DMS79 treated with DMSO at 0.1 percent for 48 hours (cell line): ENCODE measurements around the gene ARID1B.

Source experiments
- DNase-seq: peaks from one replicate; lab custom pipeline; 2025; lab: John Stamatoyannopoulos, UW

The ARID1B gene

DNA sequence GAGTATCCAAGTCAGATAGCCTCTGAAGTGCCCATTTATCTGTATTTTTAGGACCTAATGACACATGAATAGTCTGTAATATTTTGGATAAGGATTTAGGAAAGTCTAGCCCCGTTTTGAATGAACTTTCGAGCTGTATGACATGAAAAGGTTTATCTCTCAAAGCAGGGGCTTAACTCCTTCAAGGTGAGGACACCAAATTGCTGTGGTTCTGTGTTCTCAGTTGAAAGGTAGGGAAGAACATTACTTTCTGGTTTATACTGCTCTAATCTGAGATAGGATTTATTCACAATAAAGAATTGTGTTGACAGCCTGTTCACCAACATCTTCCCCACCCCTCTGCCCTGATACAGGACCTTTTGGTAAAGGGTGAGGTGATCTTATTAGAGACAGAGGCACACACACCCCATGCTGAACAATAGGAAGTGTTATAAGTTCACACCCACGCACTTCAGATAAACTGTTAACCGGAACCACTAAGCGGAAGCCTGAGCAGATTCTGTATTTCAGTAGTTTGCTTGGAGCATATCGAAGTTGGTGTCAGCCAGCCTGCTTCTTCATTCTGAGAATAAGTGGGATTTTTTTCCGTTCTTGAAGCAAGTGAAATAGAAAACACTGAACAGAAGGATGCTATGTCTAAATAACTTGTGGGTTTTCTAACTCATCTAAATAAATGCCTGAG lies 322.9 kb downstream of the ARID1B start:
- DNase-seq = no peak

DNA sequence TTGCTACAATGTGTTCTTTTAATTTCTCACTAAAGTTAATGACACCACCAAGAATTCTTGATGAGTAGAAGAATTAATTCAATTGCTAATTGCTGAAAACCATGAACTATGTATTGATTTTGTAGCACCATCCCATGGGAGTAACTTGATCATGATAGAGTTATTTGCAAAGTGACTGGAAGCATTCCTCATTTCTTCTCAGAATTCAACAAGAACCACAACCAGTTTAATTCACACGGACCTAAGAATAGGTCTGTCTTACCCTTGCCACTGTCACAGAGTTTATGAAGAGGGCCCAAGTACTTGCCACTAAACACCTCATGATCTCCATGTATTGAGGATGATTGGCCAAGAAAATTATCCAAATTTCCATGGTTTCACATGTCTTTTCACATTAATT lies 324.0 kb downstream of the ARID1B start:
- no peak for DNase-seq

- no peak for DNase-seq
Measured at GRCh38 chr6:157104803-157105202, 327.6 kb downstream of the ARID1B start.

DNA sequence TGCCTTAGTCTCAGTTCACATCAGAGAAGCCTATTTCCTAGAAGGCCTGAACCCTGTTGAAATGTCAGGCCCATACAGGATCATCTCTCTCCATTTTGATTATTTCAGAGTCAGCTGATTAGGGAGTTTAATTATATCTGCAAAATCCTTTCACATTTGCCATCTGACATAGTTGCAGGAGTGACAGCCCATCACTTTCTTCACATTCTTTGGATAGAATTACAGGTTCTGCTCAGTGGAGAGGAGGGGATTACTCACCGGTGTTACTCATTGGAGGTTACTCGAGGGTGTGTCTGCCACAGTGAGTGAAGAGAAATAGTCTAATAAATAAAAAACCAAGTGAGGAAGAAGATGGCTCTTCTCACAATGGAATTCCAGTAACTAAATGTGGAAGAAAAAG lies 329.3 kb downstream of the ARID1B start:
- DNase-seq = no peak

DNA sequence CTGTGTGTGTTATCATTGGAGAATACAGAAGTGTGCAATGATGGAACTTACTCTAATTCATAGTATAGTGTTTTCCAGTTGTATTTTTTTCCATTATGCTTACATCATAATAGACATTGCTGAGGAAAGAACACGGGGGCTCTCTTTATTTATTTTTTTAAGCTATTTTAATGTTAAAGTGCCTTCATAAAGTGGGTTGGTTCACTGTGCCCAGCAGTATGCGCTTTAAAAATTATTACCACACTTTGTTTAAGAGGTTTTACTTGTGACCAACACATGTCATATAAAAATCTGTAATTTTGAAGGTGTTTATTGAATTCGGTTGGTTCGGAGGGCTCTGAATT lies 330.4 kb downstream of the ARID1B start:
- no peak for DNase-seq

- no peak for DNase-seq
Measured at GRCh38 chr6:157107915-157108651, 330.9 kb downstream of the ARID1B start.

GRCh38 chr6:157108923-157109322 lies 331.7 kb downstream of the ARID1B start:
- no peak for DNase-seq

DNA sequence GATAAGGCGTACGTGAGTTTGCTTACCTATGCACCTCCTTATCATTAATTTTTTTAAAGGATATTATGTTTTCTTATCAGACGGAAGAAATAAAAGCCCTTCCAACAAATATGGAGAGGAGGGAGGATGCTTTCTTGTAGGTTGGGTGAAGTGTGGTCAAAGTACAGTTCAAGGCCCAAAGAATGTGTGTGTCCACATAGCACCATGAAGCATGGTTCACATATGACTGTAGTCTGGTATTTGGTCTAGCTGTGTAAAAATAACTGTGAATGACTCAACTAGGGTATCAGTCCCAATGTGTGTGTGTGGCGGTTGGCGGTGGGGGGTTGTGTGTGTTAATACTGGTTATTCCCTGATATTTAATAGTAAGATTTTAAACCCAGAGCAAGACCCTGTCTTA lies 333.4 kb downstream of the ARID1B start:
- no peak for DNase-seq

GRCh38 chr6:157113389-157113788 lies 336.2 kb downstream of the ARID1B start:
- DNase-seq = no peak

DNA sequence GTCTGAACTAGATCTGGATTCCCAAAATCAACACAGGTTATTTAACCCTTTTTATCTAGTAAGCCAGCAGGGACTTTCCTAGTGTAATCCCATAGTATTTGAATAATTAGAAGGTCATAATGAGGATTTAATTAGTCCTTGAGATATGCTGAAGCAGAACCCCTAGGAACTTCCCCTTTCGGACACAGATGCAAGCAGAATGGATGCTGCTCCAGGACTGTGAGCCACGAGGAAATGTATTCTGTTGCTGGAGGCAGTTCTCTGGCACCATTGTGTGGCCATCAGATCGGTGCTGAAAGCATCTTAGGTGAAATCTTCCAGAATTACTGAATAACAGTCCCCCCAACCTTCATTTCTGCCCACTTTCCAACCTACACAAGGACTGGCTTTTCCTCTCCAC lies 339.2 kb downstream of the ARID1B start:
- no peak for DNase-seq

DNA sequence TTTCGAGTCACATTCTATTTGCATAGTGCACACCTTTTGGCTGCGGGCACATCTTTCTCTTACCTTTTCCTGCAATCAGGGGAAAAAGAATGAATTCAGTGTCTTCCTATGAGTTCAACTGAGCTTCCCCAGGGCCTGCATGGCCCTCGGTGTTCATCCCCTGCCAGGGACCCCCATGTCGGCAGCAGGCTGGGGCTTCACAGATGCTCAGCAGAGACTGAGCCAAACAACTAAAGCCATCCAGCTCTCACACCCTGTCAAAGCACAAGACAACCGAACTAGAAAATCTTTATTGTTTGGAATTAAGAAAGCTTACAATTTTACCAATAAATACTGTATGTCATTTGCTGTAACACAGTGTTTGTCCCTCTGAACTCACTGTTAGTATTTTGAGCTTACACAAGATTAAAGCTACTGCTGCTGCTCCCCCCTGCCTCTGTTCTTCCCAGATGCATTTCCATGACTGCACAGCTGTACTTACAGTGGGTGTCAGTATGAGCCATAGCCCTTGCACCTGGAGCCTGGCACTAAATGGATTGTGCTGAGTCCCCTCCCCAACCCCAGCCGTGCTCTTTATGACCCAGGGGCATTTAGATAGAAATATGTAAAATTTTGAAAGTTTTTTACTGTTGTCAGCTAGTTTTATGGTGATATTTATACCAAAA lies 340.4 kb downstream of the ARID1B start:
- DNase-seq = no peak

- DNase-seq = no peak
Measured at GRCh38 chr6:157119502-157120027, 342.4 kb downstream of the ARID1B start.

DNA sequence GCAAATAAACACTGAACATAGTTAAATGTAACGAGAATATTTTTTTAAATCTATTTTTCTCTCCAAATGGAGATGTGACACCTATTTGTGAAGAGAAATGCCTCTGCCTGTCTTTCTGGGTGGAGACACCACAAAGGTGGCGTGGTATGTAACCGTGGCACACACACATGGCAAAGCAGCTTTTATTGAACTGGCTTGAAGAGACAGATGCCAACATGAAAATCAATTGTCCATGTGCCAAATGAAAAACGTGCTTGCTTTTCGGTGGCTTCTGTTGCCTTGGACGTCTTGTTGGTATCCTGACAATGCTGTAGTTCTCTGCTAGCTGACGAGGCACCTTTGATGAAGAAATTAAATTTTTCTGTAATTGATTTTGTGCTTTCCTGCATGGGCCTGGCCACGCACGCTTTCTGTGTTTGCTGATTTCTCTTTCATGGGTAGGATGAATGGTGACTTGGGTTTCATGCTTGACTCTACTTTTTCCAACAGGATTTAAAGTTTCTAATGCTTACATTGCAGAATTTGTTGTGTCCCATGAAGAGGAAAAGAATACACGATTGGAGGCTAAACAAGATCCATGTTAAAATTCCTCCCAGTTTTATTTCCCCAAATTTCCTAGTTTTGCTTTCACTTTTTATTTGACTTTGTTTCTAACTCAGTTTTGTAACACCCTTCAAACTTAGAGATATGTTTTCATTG lies 343.5 kb downstream of the ARID1B start:
- no peak for DNase-seq

GRCh38 chr6:157121897-157122296 lies 344.7 kb downstream of the ARID1B start:
- no peak for DNase-seq

DNA sequence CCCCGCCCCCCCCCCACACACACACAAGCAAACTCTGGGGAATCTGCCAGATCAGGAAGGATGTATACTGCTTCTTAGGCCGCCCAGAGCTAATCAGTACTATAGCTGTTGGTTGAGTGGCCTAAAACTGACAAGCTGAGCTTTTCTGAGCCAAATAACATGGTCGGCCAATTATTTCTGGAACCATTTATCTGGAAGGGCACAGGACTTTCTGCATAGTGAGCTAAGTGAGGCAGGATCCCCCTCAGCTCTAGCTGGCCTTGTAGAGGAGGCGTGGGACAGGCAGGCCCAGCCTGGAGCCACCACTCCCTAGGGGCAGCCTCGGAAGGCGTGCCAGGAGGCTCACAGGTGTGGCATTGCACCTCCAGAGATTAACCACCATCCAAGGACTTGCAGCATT lies 346.1 kb downstream of the ARID1B start:
- no peak for DNase-seq

- DNase-seq = no peak
Measured at GRCh38 chr6:157124485-157125254, 347.5 kb downstream of the ARID1B start.

DNA sequence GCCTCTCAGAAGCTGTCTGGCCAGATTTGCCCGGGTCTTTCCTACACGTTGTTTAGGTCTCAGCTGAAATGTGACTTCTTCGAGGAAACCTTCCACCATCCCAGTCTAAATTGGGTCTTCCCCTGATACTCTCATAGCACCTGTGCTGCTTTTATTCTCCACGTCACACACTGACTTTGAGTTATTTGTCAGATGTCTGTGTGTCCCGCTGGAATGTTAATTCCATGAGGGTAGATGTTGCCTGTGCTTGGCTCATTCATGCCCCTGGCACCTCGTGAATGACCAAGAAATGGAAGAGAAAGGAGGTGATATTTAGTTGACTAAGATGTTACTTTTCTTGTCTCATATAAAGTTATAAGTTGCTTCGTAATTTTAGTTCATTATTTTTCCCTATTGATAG lies 348.4 kb downstream of the ARID1B start:
- DNase-seq = no peak

DNA sequence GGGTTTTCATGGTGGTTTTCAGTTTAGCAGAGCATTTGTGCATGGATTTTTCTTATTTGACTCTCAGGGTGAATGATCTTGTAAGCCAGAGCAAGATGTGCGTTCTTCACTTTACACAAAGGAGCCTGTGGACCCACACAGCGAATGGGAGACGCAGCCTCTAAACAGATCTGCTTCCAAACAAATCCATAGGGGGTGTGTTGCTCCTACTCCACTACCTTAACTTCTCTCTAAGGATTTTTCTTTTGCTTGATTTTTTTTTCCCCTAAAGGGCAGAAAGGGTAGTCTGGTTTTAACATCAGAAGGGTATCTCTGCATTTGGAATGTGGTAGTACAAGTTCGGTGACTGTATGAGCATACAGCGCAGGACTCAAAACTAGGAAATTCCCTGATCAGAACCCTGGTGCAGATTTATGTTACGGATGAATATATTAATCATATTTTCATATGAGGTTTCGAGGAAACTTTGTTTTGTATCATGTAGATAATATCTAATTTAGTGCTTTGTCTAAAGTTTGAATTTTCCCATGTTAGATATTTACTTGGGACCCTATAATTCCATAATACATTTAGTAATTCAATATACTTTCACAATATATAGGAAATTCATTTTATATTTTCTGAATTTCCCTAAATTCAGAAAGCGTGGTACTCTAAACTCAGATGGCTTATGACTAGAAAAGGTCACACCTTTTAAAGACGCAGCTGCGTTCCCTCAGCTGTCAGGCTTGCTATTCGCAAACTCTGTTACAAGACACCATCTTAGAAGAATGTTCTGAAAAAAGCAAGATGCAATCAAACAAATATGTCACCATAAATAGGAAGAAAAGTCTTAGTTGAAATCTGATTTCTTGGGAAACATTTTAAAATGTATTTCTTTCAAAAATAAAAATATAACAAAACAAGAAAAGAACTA lies 349.3 kb downstream of the ARID1B start:
- no peak for DNase-seq

- DNase-seq = no peak
Measured at GRCh38 chr6:157128235-157128775, 351.1 kb downstream of the ARID1B start.

DNA sequence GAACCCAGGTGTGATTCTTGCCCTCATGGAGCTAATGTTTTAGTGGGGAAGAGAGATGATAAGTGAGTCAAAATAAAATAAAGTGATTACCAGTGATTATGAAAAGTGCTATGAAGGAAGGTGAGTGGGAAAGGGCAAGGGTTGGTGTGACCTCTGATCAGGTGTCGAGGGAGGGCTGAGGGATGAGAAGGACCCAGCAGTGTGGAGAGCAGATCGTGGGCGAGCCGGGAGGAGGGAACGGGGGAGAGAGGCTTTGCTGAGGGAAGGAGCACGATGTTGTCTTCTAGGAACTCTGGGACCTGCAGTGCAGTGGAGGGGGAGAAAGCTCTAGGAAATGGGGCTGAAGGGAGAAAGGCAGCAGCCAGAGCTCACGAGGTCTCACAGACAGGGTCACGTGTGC lies 354.1 kb downstream of the ARID1B start:
- no peak for DNase-seq
